GM19463 (cell line): ENCODE data around the gene FRMD4A.

Experiments
- ATAC-seq: cut with Tn5 transposase; IDR thresholded peaks from one replicate; pipeline ENCODE4 v1.9.1; 2021; ENCODE audit warnings: mild to moderate bottlenecking, moderate library complexity; ENCODE audit not compliant: unreplicated experiment

The FRMD4A gene

GRCh38 chr10:13695588-13695987 is 635.1 kb downstream of the FRMD4A start:
- no peak for ATAC-seq

GRCh38 chr10:13693783-13694700 is 636.7 kb downstream of the FRMD4A start:
- ATAC-seq = no peak

GRCh38 chr10:13690281-13690825 is 640.4 kb downstream of the FRMD4A start:
- ATAC-seq = peak; percentile 83

GRCh38 chr10:13686331-13686752 is 644.4 kb downstream of the FRMD4A start:
- no peak for ATAC-seq

GRCh38 chr10:13685885-13686284 is 644.8 kb downstream of the FRMD4A start:
- ATAC-seq = no peak

- no peak for ATAC-seq
These were observed 645.8 kb downstream of the FRMD4A start for GRCh38 chr10:13684806-13685482.

- ATAC-seq = no peak
These were observed 646.4 kb downstream of the FRMD4A start for GRCh38 chr10:13684252-13684791.

- ATAC-seq = no peak
These were observed 647.7 kb downstream of the FRMD4A start for GRCh38 chr10:13683017-13683416.

- no peak for ATAC-seq
These were observed 648.8 kb downstream of the FRMD4A start for GRCh38 chr10:13681960-13682359.

- no peak for ATAC-seq
These were observed 649.2 kb downstream of the FRMD4A start for GRCh38 chr10:13681528-13681927.

- ATAC-seq = no peak
These were observed 649.6 kb downstream of the FRMD4A start for GRCh38 chr10:13681095-13681494.

GRCh38 chr10:13678101-13678843 is 652.5 kb downstream of the FRMD4A start:
- no peak for ATAC-seq

GRCh38 chr10:13674645-13675588 is 655.8 kb downstream of the FRMD4A start:
- no peak for ATAC-seq

- no peak for ATAC-seq
These were observed 657.6 kb downstream of the FRMD4A start for GRCh38 chr10:13673156-13673555.

GRCh38 chr10:13672548-13672947 is 658.2 kb downstream of the FRMD4A start:
- ATAC-seq = no peak

GRCh38 chr10:13671904-13672303 is 658.8 kb downstream of the FRMD4A start:
- ATAC-seq = no peak

- no peak for ATAC-seq
These were observed 660.4 kb downstream of the FRMD4A start for GRCh38 chr10:13670311-13670710.

GRCh38 chr10:13669901-13670300 is 660.8 kb downstream of the FRMD4A start:
- ATAC-seq = no peak

GRCh38 chr10:13669182-13669855 is 661.4 kb downstream of the FRMD4A start:
- ATAC-seq = no peak
